ENCODE data around the gene RABGAP1L.

- TF ChIP-seq POLR2A (IDR thresholded peaks at IDR 0.05; ENCODE audit: low read length) (no peak), GATA1 (IDR thresholded peaks at IDR 0.05; ENCODE audit: low read depth, low read length) (no peak)
Measured at GRCh38 chr1:174218983-174219382, 59.7 kb downstream of the RABGAP1L start.

Measured in erythroblast (primary cell).